COLO668 (cell line): ENCODE measurements around the gene SLC35F3.

ENCODE experiments used
- DNase-seq: peaks from one replicate; lab custom pipeline; 2025; ENCODE audit not compliant: unreplicated experiment; lab: John Stamatoyannopoulos, UW

Gene SLC35F3

GRCh38 chr1:234313171-234313570 lies 408.7 kb downstream of the SLC35F3 start:
- no peak for DNase-seq

- no peak for DNase-seq
Observed at GRCh38 chr1:234315091-234315541, 410.6 kb downstream of the SLC35F3 start.

- no peak for DNase-seq
Observed at GRCh38 chr1:234315588-234315987, 411.1 kb downstream of the SLC35F3 start.

GRCh38 chr1:234316486-234316885 lies 412.0 kb downstream of the SLC35F3 start:
- no peak for DNase-seq

- DNase-seq: peak; percentile 58
Observed at GRCh38 chr1:234316937-234317336, 412.5 kb downstream of the SLC35F3 start.

- DNase-seq: no peak
Observed at GRCh38 chr1:234320069-234320468, 415.6 kb downstream of the SLC35F3 start.

- DNase-seq: peak; percentile 20
Observed at GRCh38 chr1:234320549-234320948, 416.1 kb downstream of the SLC35F3 start.

- DNase-seq: no peak
Observed at GRCh38 chr1:234321231-234321630, 416.8 kb downstream of the SLC35F3 start.

GRCh38 chr1:234322097-234322496 lies 417.6 kb downstream of the SLC35F3 start:
- DNase-seq: no peak

GRCh38 chr1:234322979-234323378 lies 418.5 kb downstream of the SLC35F3 start:
- peak; percentile 38 for DNase-seq

- DNase-seq: no peak
Observed at GRCh38 chr1:234324821-234325220, 420.3 kb downstream of the SLC35F3 start.

- no peak for DNase-seq
Observed at GRCh38 chr1:234325878-234326496, 421.5 kb downstream of the SLC35F3 start.

GRCh38 chr1:234326497-234327366 lies 422.3 kb downstream of the SLC35F3 start:
- DNase-seq: peak; percentile 65

- DNase-seq: no peak
Observed at GRCh38 chr1:234327577-234328164, 423.2 kb downstream of the SLC35F3 start.

- DNase-seq: no peak
Observed at GRCh38 chr1:234330843-234331215, 426.4 kb downstream of the SLC35F3 start.

- no peak for DNase-seq
Observed at GRCh38 chr1:234331507-234331906, 427.0 kb downstream of the SLC35F3 start.

- DNase-seq: no peak
Observed at GRCh38 chr1:234336359-234336758, 431.9 kb downstream of the SLC35F3 start.

GRCh38 chr1:234337233-234337632 lies 432.8 kb downstream of the SLC35F3 start:
- no peak for DNase-seq

- no peak for DNase-seq
Observed at GRCh38 chr1:234340528-234340927, 436.1 kb downstream of the SLC35F3 start.

- DNase-seq: peak; percentile 29
Observed at GRCh38 chr1:234342774-234343173, 438.3 kb downstream of the SLC35F3 start.

- no peak for DNase-seq
Observed at GRCh38 chr1:234345237-234345636, 440.8 kb downstream of the SLC35F3 start.

- DNase-seq: no peak
Observed at GRCh38 chr1:234348964-234349363, 444.5 kb downstream of the SLC35F3 start.
